GM12878 (cell line): Measurements from ENCODE around the gene HDHD2. TPM values are rescaled to one million over a fixed set of nuclear protein-coding genes. Genes with fewer than 3 reads are reported as not detected.

Experiments used
- ATAC-seq: fragments of 200-7000 bp; cut with Tn5 transposase; 3 replicates; pipeline ENCODE4 v1.9.1; 2020; ENCODE audit warnings: mild to moderate bottlenecking, moderate library complexity
- BruUV-seq: library from RNA; stranded (reverse); fragments of 400-500 nt; replicated peaks from 2 replicates; lab custom pipeline; 2021; lab: Mats Ljungman, UMichigan
- CTCF ChIA-PET: fragments of 300-600 bp; sonication (Branson Sonifier 250); formaldehyde crosslinking; extraction: SDS; loops from one replicate; lab custom pipeline; 2021; ENCODE audit warnings: inconsistent platforms; lab: Yijun Ruan, JAX
- POLR2A ChIA-PET: fragments of 350-600 bp; formaldehyde crosslinking; extraction: SDS; loops from one replicate; lab custom pipeline; 2021; ENCODE audit warnings: inconsistent platforms; lab: Charles Lee
- RAD21 ChIA-PET: fragments of 300-600 bp; sonication (Branson Sonifier 250); formaldehyde crosslinking; loops from one replicate; lab custom pipeline; 2023; ENCODE audit warnings: antibody characterized with exemption; ENCODE audit not compliant: unreplicated experiment; lab: Charles Lee
- SMC1A ChIA-PET: fragments of 300-600 bp; sonication (Branson Sonifier 250); formaldehyde crosslinking; loops from one replicate; lab custom pipeline; 2023; ENCODE audit not compliant: unreplicated experiment, uncharacterized antibody; lab: Charles Lee
- DNase-seq: peaks from one replicate; pipeline ENCODE4 v3.0.0-alpha.2; 2011; ENCODE audit warnings: low read depth, low spot score
- FAIRE-seq: peaks from 3 replicates; lab custom pipeline; 2011; peaks lifted over from hg19 to GRCh38; lab: Jason Lieb, UNC
- H2AFZ ChIP-seq: 2 replicates; pipeline ENCODE4 v1.6.0; 2011; ENCODE audit warnings: low read depth, low read length, control low read depth; ENCODE audit not compliant: control insufficient read depth
- H3K27ac ChIP-seq: 2 replicates; pipeline ENCODE4 v1.5.1; 2011; ENCODE audit warnings: control low read depth; ENCODE audit not compliant: control insufficient read depth, insufficient read depth
- H3K27me3 ChIP-seq, 2 experiments: replicated peaks in 1 of 2; 2 replicates each; pipeline versions ENCODE4 v1.6.0 to v1.6.1; 2011; ENCODE audit warnings: low read length in 1 of 2; ENCODE audit not compliant: control insufficient read depth in 2 of 2, insufficient read depth in 2 of 2
- H3K36me3 ChIP-seq, 2 experiments: 2 replicates each; pipeline ENCODE4 v1.5.1; 2011; ENCODE audit warnings: low read length in 1 of 2; ENCODE audit not compliant: control insufficient read depth in 2 of 2, insufficient read depth in 2 of 2
- H3K4me1 ChIP-seq: 2 replicates; pipeline ENCODE4 v1.6.1; 2011; ENCODE audit warnings: mild to moderate bottlenecking, low read length, moderate library complexity, mixed read lengths; ENCODE audit not compliant: control insufficient read depth, insufficient read depth
- H3K4me2 ChIP-seq: 2 replicates; pipeline ENCODE4 v1.6.0; 2011; ENCODE audit warnings: control low read depth; ENCODE audit not compliant: control insufficient read depth, insufficient read depth
- H3K4me3 ChIP-seq: fragments of 200-600 bp; sonication (generic); 2 replicates; pipeline ENCODE4 v1.5.1; 2016
- H3K79me2 ChIP-seq: 2 replicates; pipeline ENCODE4 v1.6.0; 2011; ENCODE audit warnings: low read length; ENCODE audit not compliant: control insufficient read depth, insufficient read depth
- H3K9ac ChIP-seq: 2 replicates; pipeline ENCODE4 v1.8.0; 2011; ENCODE audit warnings: low read length, control low read depth, mixed read lengths; ENCODE audit not compliant: control insufficient read depth, insufficient read depth
- H3K9me3 ChIP-seq: replicated peaks from 3 replicates; pipeline ENCODE4 v1.5.1; 2011; ENCODE audit warnings: mild to moderate bottlenecking, low read length; ENCODE audit not compliant: control insufficient read depth, insufficient read depth
- H4K20me1 ChIP-seq: 2 replicates; pipeline ENCODE4 v1.6.0; 2011; ENCODE audit not compliant: control insufficient read depth, insufficient read depth
- GATAD2B ChIP-seq: fragments of 450-650 bp; conservative IDR thresholded peaks from 2 replicates; pipeline ENCODE4 v1.6.1; 2017; ENCODE audit warnings: low read depth, mild to moderate bottlenecking, moderate library complexity
- KDM1A ChIP-seq: fragments of 200-600 bp; sonication (generic); IDR thresholded peaks from 2 replicates; pipeline ENCODE4 v1.6.1; 2016; ENCODE audit warnings: borderline replicate concordance
- NR2F1 ChIP-seq: fragments of 450-650 bp; conservative IDR thresholded peaks from 2 replicates; pipeline ENCODE4 v1.6.1; 2017; ENCODE audit warnings: mild to moderate bottlenecking
- PAX5 ChIP-seq: IDR thresholded peaks from 2 replicates; pipeline ENCODE4 v1.6.1; 2011; ENCODE audit warnings: low read depth, low read length, borderline replicate concordance
- WGBS: methylation state at CpG from one replicate; pipeline ENCODE4 v1.1.6; 2016; ENCODE audit warnings: low lambda C conversion rate; ENCODE audit not compliant: insufficient replicate concordance, insufficient coverage; ENCODE audit errors: missing lambda C conversion rate; 5-methylcytosine and 5-hydroxymethylcytosine counted together
- in situ Hi-C: fragments of 300-500 bp; cut with MboI; formaldehyde crosslinking; loops from 9 replicates; pipeline ENCODE4 v1.14.3; 2018; ENCODE audit warnings: mixed read lengths
- intact Hi-C: fragments of 100-400 bp; cut with micrococcal nuclease; formaldehyde crosslinking; loops from one replicate; pipeline ENCODE4 v1.14.2; 2022; ENCODE audit not compliant: unreplicated experiment
- polyA plus RNA-seq, 11 experiments: library from polyadenylated mRNA; depleted of rRNA in 4 of 11; unstranded in 6 of 11; stranded (reverse) in 5 of 11; fragments of >200 nt; fragmentation: Nextera tagmentation in 4 of 11; fragmentation: Illumina TruSeq in 1 of 11; extraction: Ambion mirVana in 4 of 11; extraction: Trizol in 1 of 11; gene quantifications; 1 replicate in 1 of 11; 2 replicates in 10 of 11; pipeline versions ENCODE4 v1.2.1 to v1.2.3, GENCODE V29; 2011 to 2016; ENCODE audit warnings: inconsistent platforms in 2 of 11, missing spikeins in 2 of 11, low read depth in 1 of 11
- total RNA-seq, 4 experiments: library from RNA; depleted of rRNA in 3 of 4; stranded (reverse); fragments of >200 nt in 3 of 4; fragmentation: Illumina TruSeq in 1 of 4; extraction: Trizol in 1 of 4; gene quantifications; 2 replicates each; pipeline versions ENCODE4 v1.2.1 to v1.2.3, GENCODE V29; 2013 to 2021
- TF ChIP-seq, protein P1 (sequence below): fragments of 450-650 bp; IDR thresholded peaks from 2 replicates; pipeline ENCODE4 v1.6.1; 2016; ENCODE audit warnings: mild to moderate bottlenecking

The HDHD2 gene
- total and polyA plus RNA-seq, 10 of the 15 experiments (the other 5 are each of a cell fraction or from before 2014, with no cell fraction given): 4.6 to 29.1 (median 17.7) TPM

DNA sequence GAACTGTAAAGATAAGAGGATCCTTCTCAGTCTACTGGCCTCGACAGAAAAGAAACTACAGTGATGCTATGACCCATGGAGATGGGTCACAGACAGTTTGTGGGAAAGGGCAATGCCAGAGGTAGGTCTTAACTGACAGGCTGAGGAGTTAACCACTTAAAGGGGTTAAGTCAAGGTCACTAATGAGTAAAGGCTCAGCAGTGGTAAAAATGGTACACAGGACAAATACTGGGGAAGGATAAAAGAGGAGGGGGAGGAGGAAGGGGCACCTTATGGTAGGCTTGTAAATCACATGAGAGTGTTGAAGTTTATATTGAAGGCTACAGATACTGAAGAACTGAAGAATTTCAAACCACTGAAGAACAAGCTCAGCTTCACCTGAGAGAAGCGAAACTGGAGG, 16.0 kb upstream of the HDHD2 start:
- Histone ChIP-seq H3K4me3 (no peak overlapping the region), H3K27me3 (no peaks in the 10 kb centered on the region), H3K27ac (no peak overlapping the region), H4K20me1 (no peaks in the 10 kb centered on the region), H3K4me2 (0 out of 2 replicates have a peak overlapping the region, but pooled peaks have one; percentile 22), H3K36me3 (peaks cover 0 to 3% of the 10 kb centered on the region in 2 experiments; a peak in 1 of 4 replicates), H3K79me2 (peaks cover 39% of the 10 kb centered on the region), H3K4me1 (peaks cover 13% of the 10 kb centered on the region), H3K9me3 (no peaks in the 10 kb centered on the region), H3K9ac (no peak overlapping the region), H2AFZ (no peak overlapping the region)
- ChIA-PET RAD21 (no interaction called here), CTCF (interaction anchor here (1.7 kb wide), 1 partner anchor 8 kb away, joined by 4 read pairs; no protein-coding TSS in a partner anchor), POLR2A (interaction anchor here (5.9 kb wide), 1 partner anchor 16 kb away, joined by 25 read pairs; the partner anchor contains the start of gene HDHD2)
- intact Hi-C loops: loop anchor here (10.0 kb wide), 1 partner anchor 251 kb away; the partner anchor contains the start of genes KATNAL2 and PIAS2
- 75% methylated on average over 2 of the region's 2 CpGs for WGBS
- no peak for FAIRE-seq
- BruUV-seq: no TSS peak
- DNase-seq: no peak
- ATAC-seq: peak; percentile 28
- TF ChIP-seq PAX5: no peak
- TF ChIP-seq KDM1A: no peak
- TF ChIP-seq GATAD2B: no peak
- TF ChIP-seq, protein P1, sequence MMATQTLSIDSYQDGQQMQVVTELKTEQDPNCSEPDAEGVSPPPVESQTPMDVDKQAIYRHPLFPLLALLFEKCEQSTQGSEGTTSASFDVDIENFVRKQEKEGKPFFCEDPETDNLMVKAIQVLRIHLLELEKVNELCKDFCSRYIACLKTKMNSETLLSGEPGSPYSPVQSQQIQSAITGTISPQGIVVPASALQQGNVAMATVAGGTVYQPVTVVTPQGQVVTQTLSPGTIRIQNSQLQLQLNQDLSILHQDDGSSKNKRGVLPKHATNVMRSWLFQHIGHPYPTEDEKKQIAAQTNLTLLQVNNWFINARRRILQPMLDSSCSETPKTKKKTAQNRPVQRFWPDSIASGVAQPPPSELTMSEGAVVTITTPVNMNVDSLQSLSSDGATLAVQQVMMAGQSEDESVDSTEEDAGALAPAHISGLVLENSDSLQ: peak; percentile 67
- TF ChIP-seq NR2F1: peak; percentile 44; the same call in 1 of the 2 replicates
- TF ChIP-seq, all 136 proteins: peak for 2
- in situ Hi-C loops: no loop called here
- SMC1A ChIA-PET: interaction anchor here (1.4 to 1.5 kb wide), 3 partner anchors 8 to 16 kb away, joined by 4 to 5 read pairs (median 5); partner anchors contain the start of gene HDHD2
